MM.1S (cell line): Measurements from ENCODE around the gene CD80.

Experiments
- DNase-seq: peaks from one replicate; pipeline ENCODE4 v3.0.0-alpha.2; 2015
- H2AFZ ChIP-seq: fragments of 300-600 bp; sonication (generic); 2 replicates; pipeline ENCODE4 v1.6.0; 2016; ENCODE audit warnings: antibody characterized with exemption, low read length
- H3F3A ChIP-seq: fragments of 300-600 bp; sonication (generic); 2 replicates; pipeline ENCODE4 v1.6.1; 2016; ENCODE audit warnings: mild to moderate bottlenecking, antibody characterized with exemption, low read length, moderate library complexity, mixed read lengths; ENCODE audit not compliant: insufficient read depth
- H3K27ac ChIP-seq: fragments of 300-600 bp; sonication (generic); 2 replicates; pipeline ENCODE4 v1.5.1; 2016; ENCODE audit warnings: mild to moderate bottlenecking, low read length
- H3K27me3 ChIP-seq: fragments of 300-600 bp; sonication (generic); replicated peaks from 2 replicates; pipeline ENCODE4 v1.6.0; 2016; ENCODE audit warnings: low read length; ENCODE audit not compliant: insufficient read depth
- H3K36me3 ChIP-seq: fragments of 300-600 bp; sonication (generic); replicated peaks from 2 replicates; pipeline ENCODE4 v1.6.1; 2016; ENCODE audit warnings: mild to moderate bottlenecking, low read length, mixed read lengths; ENCODE audit not compliant: insufficient read depth
- H3K4me1 ChIP-seq: fragments of 300-600 bp; sonication (generic); 2 replicates; pipeline ENCODE4 v1.6.1; 2016; ENCODE audit warnings: low read length, mixed read lengths
- H3K4me2 ChIP-seq: fragments of 300-600 bp; sonication (generic); 2 replicates; pipeline ENCODE4 v1.6.0; 2016; ENCODE audit warnings: low read depth, low read length
- H3K4me3 ChIP-seq: fragments of 300-600 bp; sonication (generic); 2 replicates; pipeline ENCODE4 v1.5.1; 2016; ENCODE audit warnings: low read length, mixed read lengths
- H3K79me2 ChIP-seq: fragments of 300-600 bp; sonication (generic); 2 replicates; pipeline ENCODE4 v1.6.1; 2016; ENCODE audit warnings: mixed run types, low read length, mixed read lengths
- H3K9ac ChIP-seq: fragments of 300-600 bp; sonication (generic); 2 replicates; pipeline ENCODE4 v1.6.1; 2016; ENCODE audit warnings: low read length, mixed read lengths
- H3K9me2 ChIP-seq: fragments of 300-600 bp; sonication (generic); replicated peaks from 2 replicates; pipeline ENCODE4 v1.6.1; 2016; ENCODE audit warnings: mild to moderate bottlenecking, low read length, mixed read lengths; ENCODE audit not compliant: insufficient read depth
- H3K9me3 ChIP-seq: fragments of 300-600 bp; sonication (generic); replicated peaks from 2 replicates; pipeline ENCODE4 v1.6.1; 2016; ENCODE audit warnings: mild to moderate bottlenecking, low read length, mixed read lengths; ENCODE audit not compliant: insufficient read depth
- H4K20me1 ChIP-seq: fragments of 300-600 bp; sonication (generic); 2 replicates; pipeline ENCODE4 v1.6.1; 2016; ENCODE audit warnings: mild to moderate bottlenecking, low read length, moderate library complexity, mixed read lengths; ENCODE audit not compliant: insufficient read depth
- CTCF ChIP-seq: fragments of 300-600 bp; sonication (generic); IDR thresholded peaks from 2 replicates; pipeline ENCODE4 v1.5.1; 2016; ENCODE audit warnings: antibody characterized with exemption, low read length, mixed read lengths
- EZH2 ChIP-seq: fragments of 300-600 bp; sonication (generic); optimal IDR thresholded peaks from 2 replicates; pipeline ENCODE3; 2017; ENCODE audit warnings: low read depth, mild to moderate bottlenecking, antibody characterized with exemption, low read length, mixed read lengths
- EZH2phosphoT487 ChIP-seq: fragments of 300-600 bp; sonication (generic); IDR thresholded peaks from 2 replicates; pipeline ENCODE4 v1.6.1; 2018; ENCODE audit warnings: antibody characterized with exemption, low read length

Gene CD80

GRCh38 chr3:119542168-119542767 is 17.1 kb downstream of the CD80 start:
- H2AFZ ChIP-seq, result no peak overlapping the region
- H3K79me2 ChIP-seq, result no peaks in the 10 kb centered on the region
- no peaks in the 10 kb centered on the region for H3K36me3 ChIP-seq
- no peaks in the 10 kb centered on the region for H4K20me1 ChIP-seq
- H3K4me1 ChIP-seq, result peaks cover 16% of the 10 kb centered on the region
- H3F3A ChIP-seq, result no peaks in the 10 kb centered on the region
- H3K9ac ChIP-seq, result no peak overlapping the region
- no peaks in the 10 kb centered on the region for H3K9me3 ChIP-seq
- no peak overlapping the region for H3K27ac ChIP-seq
- no peak overlapping the region for H3K4me3 ChIP-seq
- no peak for DNase-seq
- no peak for TF ChIP-seq CTCF
- no peak for TF ChIP-seq EZH2
- TF ChIP-seq EZH2phosphoT487, result no peak
- H3K4me2 ChIP-seq, result no peak overlapping the region
- no peaks in the 10 kb centered on the region for H3K27me3 ChIP-seq
- no peaks in the 10 kb centered on the region for H3K9me2 ChIP-seq

- no peaks in the 10 kb centered on the region for H3K36me3 ChIP-seq
- H3F3A ChIP-seq, result no peaks in the 10 kb centered on the region
- no peaks in the 10 kb centered on the region for H3K79me2 ChIP-seq
- TF ChIP-seq EZH2, result no peak
- H4K20me1 ChIP-seq, result no peaks in the 10 kb centered on the region
- no peak overlapping the region for H3K4me2 ChIP-seq
- H2AFZ ChIP-seq, result no peak overlapping the region
- H3K27ac ChIP-seq, result no peak overlapping the region
- H3K9me3 ChIP-seq, result no peaks in the 10 kb centered on the region
- no peak overlapping the region for H3K4me3 ChIP-seq
- H3K9ac ChIP-seq, result no peak overlapping the region
- peaks cover 16% of the 10 kb centered on the region for H3K4me1 ChIP-seq
- H3K27me3 ChIP-seq, result no peaks in the 10 kb centered on the region
- no peaks in the 10 kb centered on the region for H3K9me2 ChIP-seq
- no peak for DNase-seq
These were observed 17.9 kb downstream of the CD80 start for GRCh38 chr3:119541547-119541946.

GRCh38 chr3:119538772-119539171 is 20.6 kb downstream of the CD80 start:
- no peaks in the 10 kb centered on the region for H3K79me2 ChIP-seq
- H3K4me3 ChIP-seq, result no peak overlapping the region
- H3K27ac ChIP-seq, result peak overlapping the region; percentile 27; the same call in 1 of the 2 replicates
- no peaks in the 10 kb centered on the region for H3K27me3 ChIP-seq
- H4K20me1 ChIP-seq, result no peaks in the 10 kb centered on the region
- peak; percentile 35 for DNase-seq
- no peaks in the 10 kb centered on the region for H3K36me3 ChIP-seq
- H3K9me2 ChIP-seq, result no peaks in the 10 kb centered on the region
- peaks cover 16% of the 10 kb centered on the region for H3K4me1 ChIP-seq
- TF ChIP-seq CTCF, result no peak
- no peak for TF ChIP-seq EZH2phosphoT487
- no peaks in the 10 kb centered on the region for H3F3A ChIP-seq
- no peaks in the 10 kb centered on the region for H3K9me3 ChIP-seq
- H3K9ac ChIP-seq, result no peak overlapping the region
- H2AFZ ChIP-seq, result peak overlapping the region; percentile 45
- H3K4me2 ChIP-seq, result peak overlapping the region; percentile 22; the same call in 1 of the 2 replicates

GRCh38 chr3:119536757-119537156 is 22.7 kb downstream of the CD80 start:
- Histone ChIP-seq H3K4me3 (no peak overlapping the region), H3F3A (no peaks in the 10 kb centered on the region), H3K79me2 (no peaks in the 10 kb centered on the region), H3K4me1 (peaks cover 16% of the 10 kb centered on the region), H3K9ac (no peak overlapping the region), H3K27ac (no peak overlapping the region), H3K27me3 (no peaks in the 10 kb centered on the region), H3K36me3 (no peaks in the 10 kb centered on the region), H3K9me2 (no peaks in the 10 kb centered on the region), H3K4me2 (no peak overlapping the region), H4K20me1 (no peaks in the 10 kb centered on the region), H2AFZ (no peak overlapping the region), H3K9me3 (no peaks in the 10 kb centered on the region)
- TF ChIP-seq CTCF (no peak), EZH2phosphoT487 (no peak), EZH2 (no peak)
- DNase-seq, result no peak
